Activated CD4-positive, alpha-beta T cell treated with anti-CD3 and anti-CD28 coated beads, Interleukin-2, Interleukin-6, amounts not matched to agents 100 ng/mL and 50 ng/mL, durations not matched to agents 16 hours and 8 hours (primary cell): ENCODE data around the gene PPAN.

Experiments used
- DNase-seq: peaks from one replicate; pipeline ENCODE4 v3.0.0-alpha.2; 2020

PPAN gene

DNA sequence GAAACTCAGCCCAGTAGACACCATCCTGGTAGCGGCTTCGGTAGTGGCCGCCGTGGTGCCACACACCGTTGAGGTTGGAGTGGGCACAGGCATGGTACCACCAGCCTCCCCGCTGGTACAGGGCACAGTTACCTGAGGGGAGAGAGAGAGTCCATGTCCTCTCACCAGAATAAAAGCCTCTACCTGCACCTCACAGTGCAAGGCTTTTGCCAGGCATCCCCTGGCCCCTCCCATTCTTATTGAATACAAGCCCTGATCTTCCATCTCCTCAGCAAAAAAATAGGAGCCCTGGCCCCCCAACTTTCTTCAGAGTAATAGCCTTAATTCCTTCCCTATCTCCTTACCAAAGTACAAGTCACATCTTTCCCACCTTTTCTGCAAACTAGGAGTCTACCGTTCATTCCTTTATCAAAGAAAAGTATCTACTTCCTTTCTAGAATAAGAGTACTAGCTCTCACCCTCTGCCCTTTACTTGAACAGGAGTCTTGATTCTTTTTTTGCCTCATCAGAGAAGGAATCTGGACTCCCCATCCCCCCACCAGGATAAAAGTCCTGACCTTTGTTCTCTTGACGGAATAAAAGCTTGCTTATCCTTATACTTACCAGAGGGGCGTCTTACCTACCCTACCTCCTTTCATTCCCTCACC lies 13.4 kb upstream of the PPAN start:
- no peak for DNase-seq

DNA sequence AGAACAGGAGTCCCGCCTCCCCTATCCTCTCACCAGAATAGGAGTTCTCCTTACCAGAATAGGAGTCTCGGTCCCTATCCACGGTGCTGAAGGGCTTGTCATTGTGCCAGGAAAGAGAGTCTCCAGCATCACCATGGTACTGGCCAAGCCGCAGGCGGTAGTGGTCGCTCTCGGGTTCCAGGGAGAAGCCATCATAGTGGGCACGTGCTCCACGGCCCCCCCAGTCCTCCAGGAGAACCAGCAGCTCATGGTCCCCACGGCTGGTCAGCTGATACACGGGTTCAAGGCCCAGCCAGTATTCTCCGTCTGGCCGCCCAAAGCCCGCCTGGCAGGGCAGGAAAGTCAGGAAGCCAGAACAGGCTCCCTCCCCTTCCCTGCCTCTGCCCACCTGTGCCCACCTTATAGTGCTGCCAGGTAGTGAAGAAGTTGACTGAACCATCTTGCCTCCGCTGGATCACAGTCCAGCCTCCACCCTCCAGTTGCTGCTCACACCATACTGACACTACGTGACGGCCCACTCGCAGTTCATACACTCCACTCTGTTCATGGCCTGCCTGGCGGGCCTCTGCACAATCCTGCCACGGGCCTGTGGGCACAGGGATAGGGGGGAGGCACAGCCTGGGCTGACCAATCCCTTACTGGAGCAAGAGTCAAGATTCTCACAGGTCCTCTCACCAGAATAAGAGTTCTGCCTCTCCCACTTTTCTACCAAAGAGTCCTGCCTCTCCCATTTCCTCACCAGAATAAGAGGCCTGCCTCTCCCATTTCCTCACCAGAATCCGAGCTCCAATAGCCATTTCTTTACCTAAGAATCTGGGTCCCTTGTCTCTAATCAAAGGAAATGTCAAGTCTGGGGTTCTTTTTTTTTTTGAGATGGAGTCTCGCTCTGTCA lies 12.6 kb upstream of the PPAN start:
- no peak for DNase-seq

DNA sequence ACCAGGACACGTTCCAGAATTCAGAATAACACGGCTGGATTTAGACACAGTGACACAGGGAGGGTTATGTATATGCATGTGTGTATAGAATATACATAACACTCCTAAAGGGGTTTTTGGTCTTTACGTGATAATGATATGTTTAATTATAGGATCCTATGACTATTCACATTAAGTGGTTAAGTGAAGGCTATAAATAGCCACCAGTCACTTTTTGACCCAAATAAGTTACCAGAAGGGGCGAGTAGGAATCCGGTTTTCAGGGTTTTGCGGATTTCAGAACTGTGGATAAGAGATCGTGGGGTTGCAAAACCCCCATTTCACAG lies 10.6 kb upstream of the PPAN start:
- no peak for DNase-seq

DNA sequence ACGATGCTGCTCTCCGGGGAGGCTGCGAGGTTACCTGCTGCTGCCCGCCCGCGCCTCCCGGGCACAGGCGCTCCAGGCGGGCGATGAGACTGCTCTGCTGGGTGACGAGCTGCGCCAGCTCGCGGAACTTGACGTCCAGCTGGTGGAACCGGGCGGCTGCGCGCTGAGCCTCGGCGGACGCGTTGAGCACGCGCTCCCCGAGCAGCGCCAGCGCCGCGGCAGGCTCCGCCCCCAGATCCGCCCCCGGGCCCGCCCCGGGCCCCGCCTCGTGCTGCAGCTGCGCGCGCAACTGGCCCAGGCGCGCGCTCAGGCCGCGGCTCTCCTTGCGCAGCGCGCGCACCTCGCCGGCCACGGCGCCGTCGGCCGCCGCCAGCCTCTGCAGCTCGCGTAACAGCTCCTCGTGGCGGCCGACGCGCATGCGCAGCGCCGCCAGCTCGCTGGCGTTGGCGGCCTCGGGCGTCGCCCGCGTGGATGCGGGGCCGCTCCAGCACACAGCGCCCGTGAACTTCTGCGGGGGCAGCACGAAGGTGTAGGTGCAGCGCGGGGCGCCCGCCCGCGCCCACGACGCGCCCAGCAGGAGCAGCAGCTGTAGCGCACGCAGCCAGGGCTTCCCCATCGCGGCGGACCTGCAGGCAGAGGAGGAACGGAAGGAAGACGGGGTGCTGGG lies 10.1 kb upstream of the PPAN start:
- DNase-seq = peak; percentile 95

DNA sequence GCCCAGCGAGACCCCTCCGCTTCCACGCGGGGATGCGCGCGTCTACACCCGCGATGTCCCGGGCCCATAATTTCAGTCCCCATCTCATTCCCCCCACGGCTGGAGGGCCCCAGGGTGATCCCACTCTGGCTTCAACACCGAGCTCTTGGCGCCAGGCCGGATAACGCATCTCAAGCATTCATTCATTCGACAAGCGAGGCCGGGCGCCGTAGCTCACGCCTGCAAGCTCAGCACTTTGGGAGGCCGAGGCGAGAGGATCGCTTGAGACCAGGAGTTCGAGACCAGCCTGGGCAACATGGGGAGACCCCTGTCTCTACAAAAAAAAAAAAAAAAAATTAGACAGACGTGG lies 9.6 kb upstream of the PPAN start:
- DNase-seq = no peak

DNA sequence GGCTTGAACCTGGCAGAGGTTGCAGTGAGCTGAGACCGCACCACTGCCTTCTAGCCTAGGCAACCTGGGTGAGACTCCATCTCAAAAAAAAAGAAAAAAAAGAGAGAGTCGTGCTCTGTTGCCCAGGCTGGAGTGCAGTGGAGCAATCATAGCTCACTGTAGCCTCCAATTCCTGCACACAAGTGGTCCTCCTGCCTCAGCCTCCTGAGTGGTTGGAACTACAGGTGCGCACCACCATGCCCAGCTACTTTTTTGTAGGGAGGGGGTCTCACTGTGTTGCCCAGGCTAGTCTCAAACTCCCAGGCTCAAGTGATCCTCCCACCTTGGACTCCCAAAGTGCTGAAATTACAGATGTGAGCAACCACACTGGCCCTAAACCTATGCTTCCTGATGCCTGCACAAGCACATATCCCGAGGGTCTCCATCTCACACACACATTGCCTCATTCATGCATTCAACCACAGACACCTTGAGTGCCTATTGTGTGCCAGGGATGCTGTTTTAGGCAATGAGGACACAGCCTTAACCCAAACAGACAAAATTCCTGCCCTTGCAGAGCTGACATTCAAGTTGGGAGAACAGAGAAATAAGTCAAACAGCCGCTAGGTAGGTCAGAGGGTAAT lies 5.9 kb upstream of the PPAN start:
- no peak for DNase-seq

DNA sequence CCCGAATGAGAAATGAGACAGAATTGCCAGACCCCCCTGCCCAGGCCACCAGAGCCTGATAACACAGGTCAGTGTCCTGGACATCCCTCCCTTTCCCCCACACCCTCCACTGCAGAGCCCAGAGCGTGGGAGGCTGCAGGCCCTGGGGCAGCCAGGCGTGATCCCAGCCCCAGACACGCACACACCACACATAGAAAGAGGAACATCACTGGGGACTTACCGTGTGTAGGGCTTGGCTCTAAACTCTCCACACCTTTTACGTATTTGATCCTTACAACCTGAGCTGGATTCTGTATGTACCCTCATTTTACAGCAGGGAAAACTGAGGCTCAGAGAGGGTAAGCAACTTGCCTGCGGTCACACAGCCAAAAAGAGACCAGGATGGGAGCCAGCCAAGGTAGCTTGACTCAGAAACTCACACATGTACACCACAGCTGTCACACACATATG lies 3.4 kb upstream of the PPAN start:
- DNase-seq = no peak

DNA sequence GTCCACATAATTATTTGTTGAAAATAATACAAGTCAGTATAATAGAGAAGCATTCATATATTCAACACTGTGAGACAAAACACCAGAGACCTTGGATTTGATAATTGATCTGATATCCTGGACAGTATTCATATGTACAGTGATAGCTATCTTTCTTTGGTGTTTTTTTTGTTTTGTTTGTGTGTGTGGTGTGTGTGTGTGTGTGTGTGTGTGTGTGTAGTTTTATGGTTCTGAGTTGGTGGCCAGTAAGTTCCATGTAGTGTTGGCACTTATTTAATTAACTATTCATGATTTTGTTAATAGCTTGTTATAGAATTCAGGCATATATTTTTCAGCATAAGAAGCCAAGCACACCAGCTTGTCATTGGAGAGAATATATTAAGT lies 2.0 kb upstream of the PPAN start:
- no peak for DNase-seq

DNA sequence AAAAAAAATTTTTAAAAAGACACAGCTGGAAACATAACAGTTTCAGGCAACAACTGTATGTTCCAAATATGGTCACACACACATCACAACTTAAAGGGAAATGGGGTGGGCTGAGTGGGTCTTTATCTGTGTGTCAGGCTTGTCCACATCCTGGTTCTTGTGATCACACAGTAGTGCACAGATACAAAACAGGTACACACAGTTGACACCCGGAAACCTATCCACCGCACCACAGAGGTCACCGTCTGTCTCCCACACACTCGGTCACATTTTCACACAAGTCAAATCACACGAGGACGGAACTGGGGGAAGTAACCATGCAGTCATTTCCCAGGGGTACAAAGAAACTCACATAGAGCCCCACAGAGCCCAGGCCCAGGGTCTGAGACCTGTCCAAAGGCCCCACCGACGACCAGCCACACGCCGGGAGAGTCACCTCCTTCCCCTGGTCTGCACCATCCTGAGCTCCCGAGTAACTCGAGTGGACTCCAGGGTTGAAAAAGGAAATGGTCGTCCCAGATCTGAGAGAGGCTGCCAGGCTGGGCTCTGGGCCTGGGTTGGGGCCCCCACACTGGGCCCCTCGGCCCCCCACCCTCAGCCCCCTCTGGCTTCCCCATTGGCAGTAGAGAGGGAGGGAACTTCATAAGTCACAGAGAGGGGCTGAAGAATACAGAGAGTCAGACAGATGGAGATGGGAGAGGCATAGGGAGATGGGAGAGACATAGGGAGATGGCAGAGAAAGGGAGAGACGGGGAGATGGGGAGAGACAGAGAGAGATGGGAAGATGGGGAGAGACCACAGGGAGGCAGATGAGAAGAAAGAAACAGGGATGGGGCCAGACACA lies 1.3 kb upstream of the PPAN start:
- peak; percentile 87 for DNase-seq

DNA sequence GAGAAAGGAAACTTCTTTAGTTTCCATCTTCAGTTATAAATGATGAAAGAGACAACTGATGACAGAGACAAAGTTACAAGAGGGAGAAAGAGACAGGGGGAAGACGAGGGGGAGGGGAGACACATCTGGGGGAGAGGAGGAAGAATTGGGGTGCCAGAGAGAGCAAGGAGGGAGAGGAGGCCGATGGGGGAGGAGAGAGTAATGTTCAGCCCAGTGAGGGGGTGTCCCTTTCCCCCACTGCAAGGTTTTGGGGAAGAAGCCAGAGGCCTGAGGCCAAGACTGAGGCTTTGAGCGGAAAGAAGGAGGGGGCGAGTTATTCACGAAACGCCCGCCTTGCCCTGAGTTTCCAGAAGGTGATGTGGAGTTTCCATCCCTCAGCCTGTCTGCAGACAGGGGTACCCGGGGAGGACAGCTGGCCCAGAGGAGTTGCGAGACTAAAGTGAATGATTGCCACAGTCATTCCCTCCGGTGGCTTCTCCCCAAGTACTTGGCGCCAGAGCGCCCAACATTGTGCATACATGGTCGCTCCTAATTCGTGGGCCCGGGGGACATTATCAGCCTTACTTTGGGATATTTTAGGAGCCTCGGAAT lies 558 bp upstream of the PPAN start:
- DNase-seq = peak; percentile 73

DNA sequence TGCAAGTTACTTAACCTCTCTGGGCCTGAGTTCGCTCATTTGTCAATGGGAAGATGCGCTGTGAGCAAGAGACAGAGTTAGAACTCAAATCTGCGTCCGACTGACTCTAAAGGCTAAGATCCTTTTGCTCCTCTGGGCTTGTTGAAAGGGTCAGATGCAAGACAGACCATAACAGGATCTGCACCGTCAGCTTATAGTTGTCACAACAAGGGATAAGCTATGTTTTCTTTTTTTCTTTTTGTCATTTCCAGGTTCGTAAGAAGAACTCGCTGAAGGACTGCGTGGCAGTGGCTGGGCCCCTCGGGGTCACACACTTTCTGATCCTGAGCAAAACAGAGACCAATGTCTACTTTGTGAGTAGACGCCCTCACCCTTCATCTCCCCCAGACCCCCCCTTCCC lies 1.1 kb downstream of the PPAN start:
- no peak for DNase-seq

DNA sequence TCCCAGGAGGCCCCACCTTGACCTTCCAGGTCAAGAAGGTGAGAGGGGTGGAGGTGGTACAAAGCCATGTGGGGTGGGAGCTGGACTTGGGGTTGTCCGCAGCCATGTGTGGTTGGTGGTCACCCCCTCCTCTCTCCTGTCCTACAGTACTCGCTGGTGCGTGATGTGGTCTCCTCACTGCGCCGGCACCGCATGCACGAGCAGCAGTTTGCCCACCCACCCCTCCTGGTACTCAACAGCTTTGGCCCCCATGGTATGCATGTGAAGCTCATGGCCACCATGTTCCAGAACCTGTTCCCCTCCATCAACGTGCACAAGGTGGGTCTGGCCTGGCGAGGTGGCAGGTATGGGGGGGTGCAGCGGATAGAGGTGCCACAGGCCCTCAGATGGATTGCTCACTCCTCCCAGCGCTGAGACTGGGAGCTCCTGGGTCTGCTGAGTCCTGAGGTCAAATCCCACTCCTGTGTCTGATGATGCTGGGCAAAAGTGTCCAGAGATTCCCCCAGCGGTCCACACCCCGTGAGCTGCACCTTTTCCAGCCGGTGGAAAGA lies 1.7 kb downstream of the PPAN start:
- DNase-seq = no peak

DNA sequence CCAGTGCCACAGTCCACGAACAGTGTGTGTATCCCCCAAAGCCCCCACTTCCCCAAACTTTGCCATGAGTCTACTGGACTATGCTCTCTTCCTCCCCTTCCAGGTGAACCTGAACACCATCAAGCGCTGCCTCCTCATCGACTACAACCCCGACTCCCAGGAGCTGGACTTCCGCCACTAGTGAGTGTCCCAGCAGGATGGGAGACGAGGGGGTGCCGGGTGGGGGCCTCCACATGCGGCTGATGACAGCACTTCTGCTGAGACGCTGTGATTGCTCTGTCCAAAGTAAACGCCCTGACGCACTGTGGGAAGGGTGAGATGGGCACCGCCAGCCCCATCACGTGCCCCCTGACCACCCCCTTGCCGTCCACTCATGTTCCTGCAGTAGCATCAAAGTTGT lies 3.4 kb downstream of the PPAN start:
- no peak for DNase-seq

DNA sequence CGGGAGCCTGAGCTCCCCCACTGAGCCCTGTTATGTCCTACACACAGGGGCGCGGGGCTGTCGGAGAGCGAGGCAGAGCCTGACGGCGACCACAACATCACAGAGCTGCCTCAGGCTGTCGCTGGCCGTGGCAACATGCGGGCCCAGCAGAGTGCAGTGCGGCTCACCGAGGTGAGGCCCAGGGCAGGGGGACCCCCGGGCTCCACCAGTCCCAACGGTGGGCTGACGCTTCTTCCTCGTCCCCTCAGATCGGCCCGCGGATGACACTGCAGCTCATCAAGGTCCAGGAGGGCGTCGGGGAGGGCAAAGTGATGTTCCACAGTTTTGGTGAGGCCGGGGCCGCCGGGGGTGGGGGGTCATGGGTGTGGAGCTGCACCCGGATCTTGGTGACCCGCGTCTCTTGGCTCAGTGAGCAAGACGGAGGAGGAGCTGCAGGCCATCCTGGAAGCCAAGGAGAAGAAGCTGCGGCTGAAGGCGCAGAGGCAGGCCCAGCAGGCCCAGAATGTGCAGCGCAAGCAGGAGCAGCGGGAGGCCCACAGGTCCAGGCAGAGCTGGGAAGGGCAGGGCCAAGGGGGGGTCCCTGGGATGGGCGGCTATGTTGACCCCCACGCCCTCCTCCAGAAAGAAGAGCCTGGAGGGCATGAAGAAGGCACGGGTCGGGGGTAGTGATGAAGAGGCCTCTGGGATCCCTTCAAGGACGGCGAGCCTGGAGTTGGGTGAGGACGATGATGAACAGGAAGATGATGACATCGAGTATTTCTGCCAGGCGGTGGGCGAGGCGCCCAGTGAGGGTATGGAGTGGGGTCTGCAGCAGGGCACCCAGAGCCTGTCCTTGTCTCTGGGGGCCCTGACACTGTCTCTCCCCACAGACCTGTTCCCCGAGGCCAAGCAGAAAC lies 4.2 kb downstream of the PPAN start:
- DNase-seq = no peak

DNA sequence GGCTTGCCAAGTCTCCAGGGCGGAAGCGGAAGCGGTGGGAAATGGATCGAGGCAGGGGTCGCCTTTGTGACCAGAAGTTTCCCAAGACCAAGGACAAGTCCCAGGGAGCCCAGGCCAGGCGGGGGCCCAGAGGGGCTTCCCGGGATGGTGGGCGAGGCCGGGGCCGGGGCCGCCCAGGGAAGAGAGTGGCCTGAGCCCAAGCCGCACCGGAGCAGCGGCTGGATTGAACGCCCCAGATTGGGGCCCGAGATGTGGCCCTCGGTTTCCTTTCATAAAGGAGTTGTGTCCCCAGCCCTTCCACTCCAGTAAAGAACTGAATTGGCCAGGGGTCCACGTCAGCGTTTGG lies 4.8 kb downstream of the PPAN start:
- DNase-seq = no peak

DNA sequence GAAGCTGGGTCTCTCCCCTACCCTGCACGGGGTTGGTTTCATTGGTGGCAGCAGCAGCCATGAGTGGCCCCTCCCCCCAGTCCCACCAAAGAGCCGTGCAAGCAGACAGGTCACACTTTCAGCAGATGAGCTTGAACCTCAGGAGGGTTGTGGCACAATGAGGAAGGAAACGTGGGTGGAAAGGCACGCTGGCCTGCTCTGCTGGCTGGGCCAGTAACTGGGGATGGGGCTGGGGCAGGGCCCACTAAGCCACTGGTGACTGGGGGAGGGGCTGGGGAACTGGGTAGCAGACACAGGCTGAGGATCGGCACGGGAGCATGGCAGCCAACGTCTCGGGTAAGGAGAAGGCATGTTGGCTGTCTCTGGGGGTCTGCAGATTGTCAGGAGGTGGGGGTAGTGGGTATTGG lies 5.2 kb downstream of the PPAN start, which contains the start of gene P2RY11:
P2RY11 (plus strand) TSS at position 289 of the 407 bp plus-strand sequence; CDS start at position 318, 29 bp downstream.
- peak; percentile 75 for DNase-seq

DNA sequence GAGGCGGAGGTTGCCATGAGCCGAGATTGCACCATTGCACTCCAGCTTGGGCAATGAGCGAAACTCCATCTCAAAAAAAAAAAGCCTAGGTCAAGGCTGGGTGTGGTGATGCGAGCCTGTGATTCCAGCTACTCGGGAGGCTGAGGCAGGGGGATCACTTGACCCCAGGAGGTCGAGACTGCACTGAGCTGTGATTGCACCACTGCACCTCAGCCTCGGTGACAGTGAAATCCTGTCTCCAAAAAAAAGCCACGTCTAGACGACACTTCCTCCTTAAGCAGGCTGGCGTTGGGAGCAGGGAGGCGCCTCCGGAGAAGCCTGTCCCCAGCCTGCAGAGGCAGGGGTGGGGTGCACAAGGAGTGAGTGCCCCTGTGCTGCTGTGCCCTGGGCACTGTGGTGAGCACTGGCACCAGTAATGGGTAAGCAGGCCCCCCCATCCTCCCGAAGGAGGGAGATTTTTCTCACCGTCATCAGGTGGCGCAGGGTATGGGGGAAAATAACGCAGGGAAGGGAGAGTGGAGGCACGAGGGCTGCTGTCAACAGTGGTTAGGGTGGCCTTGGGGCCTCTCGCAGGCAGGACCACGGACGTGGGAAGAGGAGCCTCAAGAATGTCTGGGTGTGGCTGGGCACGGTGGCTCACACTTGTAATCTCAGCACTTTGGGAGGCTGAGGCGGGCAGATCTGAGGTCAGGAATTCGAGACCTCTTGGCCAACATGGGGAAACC lies 6.0 kb downstream of the PPAN start:
- peak; percentile 76 for DNase-seq

DNA sequence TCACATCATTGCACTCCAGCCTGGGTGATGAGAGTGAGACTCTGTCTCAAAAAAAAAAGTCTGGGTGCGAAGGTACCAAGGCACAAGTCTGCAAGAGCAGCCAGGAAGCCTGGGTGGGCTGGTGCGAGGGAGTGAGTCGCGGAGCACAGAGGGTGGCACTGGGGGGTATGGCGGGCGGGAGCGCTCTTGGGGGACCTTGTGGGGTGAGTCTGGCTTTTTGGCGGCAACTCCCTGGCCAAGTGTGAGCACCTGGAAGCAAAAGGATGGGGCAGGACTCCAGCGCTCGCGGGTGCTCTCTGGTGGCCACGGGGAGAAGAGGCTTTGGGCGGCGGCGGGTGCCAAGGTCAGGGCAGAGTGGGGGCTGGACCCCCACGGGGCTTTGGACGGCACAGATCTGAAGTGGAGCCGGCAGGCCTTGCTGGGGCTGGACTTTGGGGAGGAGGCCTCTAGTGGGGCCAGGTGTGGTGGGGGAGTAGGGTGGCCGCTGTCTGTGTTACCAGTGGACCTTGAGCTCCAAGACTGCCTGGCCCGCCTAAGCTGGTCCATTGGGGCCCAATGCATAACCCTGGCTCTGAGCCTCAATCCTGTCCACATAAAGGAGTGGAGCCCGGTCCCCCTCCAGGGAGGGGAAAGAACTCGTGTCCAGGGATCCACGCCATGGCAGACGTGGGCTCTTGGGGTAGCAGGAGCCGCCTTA lies 6.9 kb downstream of the PPAN start:
- peak; percentile 85 for DNase-seq

DNA sequence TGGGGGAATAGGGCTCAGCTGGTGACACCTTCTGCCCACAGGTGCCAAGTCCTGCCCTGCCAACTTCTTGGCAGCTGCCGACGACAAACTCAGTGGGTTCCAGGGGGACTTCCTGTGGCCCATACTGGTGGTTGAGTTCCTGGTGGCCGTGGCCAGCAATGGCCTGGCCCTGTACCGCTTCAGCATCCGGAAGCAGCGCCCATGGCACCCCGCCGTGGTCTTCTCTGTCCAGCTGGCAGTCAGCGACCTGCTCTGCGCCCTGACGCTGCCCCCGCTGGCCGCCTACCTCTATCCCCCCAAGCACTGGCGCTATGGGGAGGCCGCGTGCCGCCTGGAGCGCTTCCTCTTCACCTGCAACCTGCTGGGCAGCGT lies 7.4 kb downstream of the PPAN start:
- peak; percentile 36 for DNase-seq
